ENCODE measurements around the gene ATP11C. TPM values are rescaled to one million over a fixed set of nuclear protein-coding genes. Genes with fewer than 3 reads are reported as not detected.

Gene ATP11C
- polyA plus RNA-seq, 1 experiment = 43.4 TPM

GRCh38 chrX:139784807-139785206 is 148.0 kb downstream of the ATP11C start:
- DNase-seq (ENCODE audit: low read depth, low spot score) = no peak
- Histone ChIP-seq H3K9me3 (ENCODE audit: control insufficient read depth, insufficient read depth, low read length) (no peaks in the 10 kb centered on the region), H3K27me3 (ENCODE audit: control insufficient read depth, insufficient read depth, low read length) (no peaks in the 10 kb centered on the region), H3K4me3 (ENCODE audit: low read depth, low read length) (no peak overlapping the region), H3K27ac (ENCODE audit: low read depth, low read length) (no peak overlapping the region)
- ChIA-PET CTCF (no interaction called here), POLR2A (no interaction called here)
- TF ChIP-seq CTCF (IDR thresholded peaks at IDR 0.05; ENCODE audit: low read depth, low read length) = no peak

DNA sequence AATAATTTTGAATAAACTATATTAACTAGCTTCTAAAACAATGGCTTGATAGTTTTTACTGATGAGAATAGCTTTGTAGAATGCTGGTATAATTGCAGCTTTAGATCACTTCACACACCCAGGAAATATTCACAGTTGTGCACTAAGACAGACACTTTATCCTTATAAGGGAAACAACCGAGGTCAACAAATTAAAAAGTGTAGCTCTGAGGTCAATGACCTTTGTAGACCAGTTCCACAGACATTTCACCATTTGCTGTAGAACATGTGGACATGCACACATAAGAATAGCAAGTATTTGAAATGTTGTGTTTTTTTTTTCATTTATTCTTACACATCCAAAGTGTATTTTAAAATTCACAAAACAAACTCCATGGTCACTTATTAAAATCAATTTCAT is 148.9 kb downstream of the ATP11C start:
- CTCF ChIA-PET = no interaction called here

DNA sequence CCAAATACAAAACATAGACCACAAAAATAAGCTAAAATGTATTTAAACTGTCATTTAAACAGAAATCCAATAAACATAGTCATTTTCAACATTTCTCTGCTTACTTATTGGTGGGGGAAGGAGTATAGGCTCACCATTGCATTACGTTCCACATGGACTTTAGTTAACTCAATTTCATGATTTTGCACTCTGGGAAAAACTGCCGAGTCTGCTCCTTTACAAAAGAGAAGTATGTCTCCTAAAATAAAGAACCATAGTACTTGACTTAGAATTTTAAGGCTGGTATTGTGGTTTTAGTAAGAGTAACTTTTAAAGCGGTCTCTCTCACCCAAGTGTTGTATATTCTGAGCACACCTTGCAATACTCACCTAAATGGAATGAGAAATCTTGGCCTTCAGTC is 149.8 kb downstream of the ATP11C start:
- H3K27me3 ChIP-seq (ENCODE audit: control insufficient read depth, insufficient read depth, low read length) = no peaks in the 10 kb centered on the region
- H3K27ac ChIP-seq (ENCODE audit: low read depth, low read length) = no peak overlapping the region
- POLR2A ChIA-PET = no interaction called here
- no peak overlapping the region for H3K4me3 ChIP-seq (ENCODE audit: low read depth, low read length)
- CTCF ChIA-PET = no interaction called here
- no peak for DNase-seq (ENCODE audit: low read depth, low spot score)
- H3K9me3 ChIP-seq (ENCODE audit: control insufficient read depth, insufficient read depth, low read length) = no peaks in the 10 kb centered on the region
- no peak for TF ChIP-seq CTCF (IDR thresholded peaks at IDR 0.05; ENCODE audit: low read depth, low read length)

More for the DNA sequence above, 148.9 kb downstream of the ATP11C start:
- no peak for TF ChIP-seq CTCF (IDR thresholded peaks at IDR 0.05; ENCODE audit: low read depth, low read length)
- DNase-seq (ENCODE audit: low read depth, low spot score) = no peak
- H3K27ac ChIP-seq (ENCODE audit: low read depth, low read length) = no peak overlapping the region
- POLR2A ChIA-PET = no interaction called here
- H3K4me3 ChIP-seq (ENCODE audit: low read depth, low read length) = no peak overlapping the region
- H3K9me3 ChIP-seq (ENCODE audit: control insufficient read depth, insufficient read depth, low read length) = no peaks in the 10 kb centered on the region
- H3K27me3 ChIP-seq (ENCODE audit: control insufficient read depth, insufficient read depth, low read length) = no peaks in the 10 kb centered on the region

DNA sequence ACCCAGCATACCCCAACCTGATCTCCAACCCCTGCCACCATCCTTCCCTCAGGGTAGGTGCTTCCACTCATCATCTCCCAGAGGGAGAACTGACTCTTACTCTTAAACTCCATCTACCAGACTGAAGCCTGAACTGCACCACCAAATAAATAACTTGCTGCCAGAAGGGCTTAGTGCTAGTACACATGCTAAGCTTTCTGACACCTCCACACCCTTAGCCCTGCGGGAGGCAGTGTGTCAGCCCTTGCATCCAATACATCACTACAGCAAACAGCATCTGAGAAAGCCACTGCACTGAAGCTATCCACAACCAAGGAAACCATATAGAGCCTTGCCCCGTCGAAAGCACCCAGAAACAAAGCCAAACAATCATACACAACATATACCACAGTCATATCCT is 156.3 kb downstream of the ATP11C start:
- ChIA-PET CTCF (no interaction called here), POLR2A (no interaction called here)
- H3K27ac ChIP-seq (ENCODE audit: low read depth, low read length) = no peak overlapping the region
- H3K27me3 ChIP-seq (ENCODE audit: control insufficient read depth, insufficient read depth, low read length) = no peaks in the 10 kb centered on the region
- H3K9me3 ChIP-seq (ENCODE audit: control insufficient read depth, insufficient read depth, low read length) = no peaks in the 10 kb centered on the region; the same call in 1 of the 2 replicates
- no peak overlapping the region for H3K4me3 ChIP-seq (ENCODE audit: low read depth, low read length)
- TF ChIP-seq CTCF (IDR thresholded peaks at IDR 0.05; ENCODE audit: low read depth, low read length) = no peak
- DNase-seq (ENCODE audit: low read depth, low spot score) = no peak

DNA sequence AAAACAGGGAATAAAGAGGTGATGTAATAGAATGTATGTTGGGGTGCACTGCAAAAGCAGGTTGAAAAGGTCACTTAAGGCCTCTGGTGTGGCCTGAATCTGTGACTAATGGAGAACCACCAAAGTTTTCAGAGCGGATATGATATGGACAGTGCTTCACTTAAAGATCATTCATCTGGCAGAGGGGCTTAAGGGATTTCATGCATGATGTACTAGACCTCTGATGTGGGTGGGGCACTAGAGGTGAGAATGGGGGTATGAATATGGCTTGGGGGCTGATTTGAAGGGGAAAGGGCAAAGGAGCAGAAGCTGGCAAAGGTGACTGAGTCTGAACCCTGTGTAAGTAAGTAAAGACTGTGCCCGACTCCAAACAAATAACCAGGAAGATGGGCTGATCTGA is 162.5 kb downstream of the ATP11C start:
- TF ChIP-seq CTCF (IDR thresholded peaks at IDR 0.05; ENCODE audit: low read depth, low read length) = no peak
- Histone ChIP-seq H3K9me3 (ENCODE audit: control insufficient read depth, insufficient read depth, low read length) (no peaks in the 10 kb centered on the region; the same call in 1 of the 2 replicates), H3K27me3 (ENCODE audit: control insufficient read depth, insufficient read depth, low read length) (no peaks in the 10 kb centered on the region), H3K27ac (ENCODE audit: low read depth, low read length) (no peak overlapping the region), H3K4me3 (ENCODE audit: low read depth, low read length) (no peak overlapping the region)
- POLR2A ChIA-PET = no interaction called here
- no peak for DNase-seq (ENCODE audit: low read depth, low spot score)
- CTCF ChIA-PET = no interaction called here
